ENCODE data around the gene MBD5.

The MBD5 gene

DNA sequence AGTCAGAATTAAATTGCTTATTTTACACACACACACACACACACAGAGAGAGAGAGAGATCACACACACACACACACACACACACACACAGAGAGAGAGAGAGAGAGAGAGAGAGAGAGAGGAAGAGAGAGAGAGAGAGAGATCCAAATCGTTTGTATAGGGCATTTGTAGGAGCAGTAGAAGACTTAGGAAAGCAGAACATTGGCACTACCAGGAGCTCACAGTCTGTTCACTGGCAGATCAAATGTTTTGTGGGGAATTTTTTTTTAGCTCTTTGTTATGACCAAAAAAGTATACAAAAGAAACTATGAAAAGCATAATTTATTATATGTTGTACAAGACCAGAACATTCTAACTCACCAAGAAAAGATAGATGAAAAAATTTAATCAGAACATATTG, 81.8 kb downstream of the MBD5 start:
- no peak overlapping the region for H2AFZ ChIP-seq (ENCODE audit: low read depth, low read length)
- no peaks in the 10 kb centered on the region for H3K4me1 ChIP-seq (ENCODE audit: control insufficient read depth, insufficient read depth, low read depth, low read length)
- H3K36me3 ChIP-seq (ENCODE audit: control insufficient read depth in 1 of 2, insufficient read depth in 2 of 2, low read depth in 1 of 2, low read length in 2 of 2) = peaks cover 0 to 4% of the 10 kb centered on the region in 2 experiments
- no peaks in the 10 kb centered on the region for H3K27me3 ChIP-seq (ENCODE audit: control insufficient read depth in 1 of 2, insufficient read depth in 1 of 2, low read length in 2 of 2)
- H3K9me3 ChIP-seq (ENCODE audit: control insufficient read depth, low read length) = no peaks in the 10 kb centered on the region
- H2BK5ac ChIP-seq (ENCODE audit: low read depth, low read length, poor library complexity, severe bottlenecking) = no peak overlapping the region
- no peak overlapping the region for H3K4me2 ChIP-seq (ENCODE audit: low read length, poor library complexity, severe bottlenecking)
- no peak overlapping the region for H2BK15ac ChIP-seq (ENCODE audit: low read depth, poor library complexity, severe bottlenecking)
- no peak overlapping the region for H3K27ac ChIP-seq (ENCODE audit: low read length, poor library complexity, severe bottlenecking)
- H3K18ac ChIP-seq (ENCODE audit: low read depth in 1 of 2, low read length in 2 of 2) = no peak overlapping the region
- H3K4ac ChIP-seq (ENCODE audit: low read depth in 1 of 2, low read length in 2 of 2) = no peak overlapping the region
- peaks cover 19% of the 10 kb centered on the region for H3K79me1 ChIP-seq (replicated peaks; ENCODE audit: low read length, poor library complexity, severe bottlenecking)
- no peak overlapping the region for H3K4me3 ChIP-seq (ENCODE audit: insufficient read depth in 1 of 2, low read depth in 1 of 2, low read length in 2 of 2)
- no peak overlapping the region for H2AK5ac ChIP-seq (ENCODE audit: low read length, severe bottlenecking)
- H4K8ac ChIP-seq (ENCODE audit: low read length) = no peak overlapping the region
- no peak for DNase-seq
- H2BK120ac ChIP-seq (ENCODE audit: low read depth, low read length) = no peak overlapping the region
- WGBS = 70% methylated on average over 1 of the region's 1 CpG
- no peak overlapping the region for H4K91ac ChIP-seq (ENCODE audit: low read length)
- no peak overlapping the region for H3K23ac ChIP-seq (ENCODE audit: low read length in 2 of 2)
- H2BK12ac ChIP-seq (ENCODE audit: low read length in 2 of 2) = no peak overlapping the region
- no peak overlapping the region for H3K14ac ChIP-seq (ENCODE audit: low read length in 2 of 2)
- H3K9ac ChIP-seq (ENCODE audit: low read length) = no peak overlapping the region

DNA sequence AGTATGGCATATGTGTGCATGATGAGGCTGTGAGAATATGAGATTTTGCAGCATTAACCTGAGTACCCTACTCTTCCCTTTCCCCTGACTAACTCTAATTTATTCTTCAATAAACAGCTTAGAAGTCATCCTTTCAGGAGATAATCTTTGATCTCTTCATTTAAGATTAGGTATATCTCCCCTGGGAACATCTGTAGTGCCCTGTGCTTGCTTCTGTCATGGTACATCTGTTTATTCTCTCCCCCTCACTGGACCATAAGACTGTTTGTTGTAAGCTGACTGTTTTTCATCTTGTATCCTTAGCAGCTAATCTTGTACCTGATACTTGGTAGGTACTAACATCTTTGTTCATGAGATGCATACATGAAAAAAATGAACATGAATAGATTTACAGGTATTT, 83.1 kb downstream of the MBD5 start:
- Histone ChIP-seq H3K9me3 (ENCODE audit: control insufficient read depth, low read length) (no peaks in the 10 kb centered on the region), H4K8ac (ENCODE audit: low read length) (no peak overlapping the region), H3K23ac (ENCODE audit: low read length in 2 of 2) (no peak overlapping the region), H2BK12ac (ENCODE audit: low read length in 2 of 2) (no peak overlapping the region), H3K4me2 (ENCODE audit: low read length, poor library complexity, severe bottlenecking) (no peak overlapping the region), H2AK5ac (ENCODE audit: low read length, severe bottlenecking) (no peak overlapping the region), H2BK5ac (ENCODE audit: low read depth, low read length, poor library complexity, severe bottlenecking) (no peak overlapping the region), H3K4me1 (ENCODE audit: control insufficient read depth, insufficient read depth, low read depth, low read length) (no peaks in the 10 kb centered on the region), H3K27me3 (ENCODE audit: control insufficient read depth in 1 of 2, insufficient read depth in 1 of 2, low read length in 2 of 2) (no peaks in the 10 kb centered on the region), H2AFZ (ENCODE audit: low read depth, low read length) (no peak overlapping the region), H3K79me1 (replicated peaks; ENCODE audit: low read length, poor library complexity, severe bottlenecking) (peaks cover 12% of the 10 kb centered on the region), H3K9ac (ENCODE audit: low read length) (no peak overlapping the region), H2BK15ac (ENCODE audit: low read depth, poor library complexity, severe bottlenecking) (no peak overlapping the region), H2BK120ac (ENCODE audit: low read depth, low read length) (no peak overlapping the region), H3K14ac (ENCODE audit: low read length in 2 of 2) (no peak overlapping the region), H3K36me3 (ENCODE audit: control insufficient read depth in 1 of 2, insufficient read depth in 2 of 2, low read depth in 1 of 2, low read length in 2 of 2) (peaks cover 0 to 9% of the 10 kb centered on the region in 2 experiments), H4K91ac (ENCODE audit: low read length) (no peak overlapping the region), H3K27ac (ENCODE audit: low read length, poor library complexity, severe bottlenecking) (no peak overlapping the region), H3K18ac (ENCODE audit: low read depth in 1 of 2, low read length in 2 of 2) (no peak overlapping the region), H3K4me3 (ENCODE audit: insufficient read depth in 1 of 2, low read depth in 1 of 2, low read length in 2 of 2) (no peak overlapping the region), H3K4ac (ENCODE audit: low read depth in 1 of 2, low read length in 2 of 2) (no peak overlapping the region)
- no peak for DNase-seq

DNA sequence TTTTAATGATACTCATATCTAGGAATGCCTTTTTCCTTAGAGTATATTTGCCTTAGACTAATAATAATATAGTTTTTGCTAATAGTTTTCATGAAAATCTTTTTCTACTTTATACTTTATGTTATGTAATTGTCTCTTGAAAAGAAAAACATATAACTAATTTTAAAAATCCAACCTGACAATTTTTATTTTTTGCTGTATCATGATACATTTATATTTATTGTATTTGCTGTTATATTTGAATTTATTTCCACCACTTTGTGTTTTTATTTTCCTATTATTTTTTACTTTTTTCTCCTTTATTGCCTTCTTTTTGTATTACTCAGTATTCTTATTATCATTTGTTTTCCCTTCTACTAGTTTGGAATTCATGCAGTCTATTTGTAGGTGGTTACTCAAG, 85.4 kb downstream of the MBD5 start:
- Histone ChIP-seq H3K79me1 (replicated peaks; ENCODE audit: low read length, poor library complexity, severe bottlenecking) (peaks cover 8% of the 10 kb centered on the region), H3K4me3 (ENCODE audit: insufficient read depth in 1 of 2, low read depth in 1 of 2, low read length in 2 of 2) (no peak overlapping the region), H2AK5ac (ENCODE audit: low read length, severe bottlenecking) (no peak overlapping the region), H2AFZ (ENCODE audit: low read depth, low read length) (no peak overlapping the region), H3K23ac (ENCODE audit: low read length in 2 of 2) (no peak overlapping the region), H3K27ac (ENCODE audit: low read length, poor library complexity, severe bottlenecking) (no peak overlapping the region), H2BK12ac (ENCODE audit: low read length in 2 of 2) (no peak overlapping the region), H3K18ac (ENCODE audit: low read depth in 1 of 2, low read length in 2 of 2) (no peak overlapping the region), H3K27me3 (ENCODE audit: control insufficient read depth in 1 of 2, insufficient read depth in 1 of 2, low read length in 2 of 2) (no peaks in the 10 kb centered on the region), H3K36me3 (ENCODE audit: control insufficient read depth in 1 of 2, insufficient read depth in 2 of 2, low read depth in 1 of 2, low read length in 2 of 2) (peaks cover 0 to 9% of the 10 kb centered on the region in 2 experiments), H4K91ac (ENCODE audit: low read length) (no peak overlapping the region), H2BK15ac (ENCODE audit: low read depth, poor library complexity, severe bottlenecking) (no peak overlapping the region), H3K4me1 (ENCODE audit: control insufficient read depth, insufficient read depth, low read depth, low read length) (no peaks in the 10 kb centered on the region), H3K9ac (ENCODE audit: low read length) (no peak overlapping the region), H3K4ac (ENCODE audit: low read depth in 1 of 2, low read length in 2 of 2) (no peak overlapping the region), H3K4me2 (ENCODE audit: low read length, poor library complexity, severe bottlenecking) (no peak overlapping the region), H4K8ac (ENCODE audit: low read length) (no peak overlapping the region), H3K9me3 (ENCODE audit: control insufficient read depth, low read length) (no peaks in the 10 kb centered on the region), H2BK5ac (ENCODE audit: low read depth, low read length, poor library complexity, severe bottlenecking) (no peak overlapping the region), H3K14ac (ENCODE audit: low read length in 2 of 2) (no peak overlapping the region), H2BK120ac (ENCODE audit: low read depth, low read length) (no peak overlapping the region)
- DNase-seq = no peak

DNA sequence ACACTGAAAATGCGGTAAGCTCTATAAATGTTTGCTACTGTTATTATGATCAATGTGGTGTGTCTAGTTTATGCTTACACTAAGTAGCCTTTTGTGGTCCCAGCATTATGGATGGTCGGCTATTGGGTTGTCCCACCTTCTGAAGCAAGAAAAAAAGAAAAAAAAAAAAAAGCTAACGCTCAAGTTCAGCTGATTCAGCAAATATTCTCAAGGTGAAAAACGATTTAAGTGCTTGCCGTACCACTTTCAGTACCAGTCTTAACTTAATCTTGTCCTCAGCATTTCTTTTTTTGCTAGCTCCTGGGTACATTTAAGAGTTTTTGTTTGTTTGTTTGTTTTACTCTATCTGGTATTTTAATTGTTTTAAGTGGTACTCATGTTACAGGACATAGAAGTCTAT, 87.5 kb downstream of the MBD5 start:
- 94% methylated on average over 2 of the region's 5 CpGs for WGBS
- no peak overlapping the region for H3K18ac ChIP-seq (ENCODE audit: low read depth in 1 of 2, low read length in 2 of 2)

More for the DNA sequence above, 87.5 kb downstream of the MBD5 start:
- Histone ChIP-seq H2BK15ac (ENCODE audit: low read depth, poor library complexity, severe bottlenecking) (no peak overlapping the region), H2AFZ (ENCODE audit: low read depth, low read length) (no peak overlapping the region), H2BK12ac (ENCODE audit: low read length in 2 of 2) (no peak overlapping the region), H3K27ac (ENCODE audit: low read length, poor library complexity, severe bottlenecking) (no peak overlapping the region), H3K36me3 (ENCODE audit: control insufficient read depth in 1 of 2, insufficient read depth in 2 of 2, low read depth in 1 of 2, low read length in 2 of 2) (peaks cover 0 to 9% of the 10 kb centered on the region in 2 experiments), H2AK5ac (ENCODE audit: low read length, severe bottlenecking) (no peak overlapping the region), H3K4ac (ENCODE audit: low read depth in 1 of 2, low read length in 2 of 2) (no peak overlapping the region), H3K23ac (ENCODE audit: low read length in 2 of 2) (no peak overlapping the region), H3K9ac (ENCODE audit: low read length) (no peak overlapping the region), H3K4me2 (ENCODE audit: low read length, poor library complexity, severe bottlenecking) (no peak overlapping the region), H3K4me3 (ENCODE audit: insufficient read depth in 1 of 2, low read depth in 1 of 2, low read length in 2 of 2) (no peak overlapping the region), H3K14ac (ENCODE audit: low read length in 2 of 2) (no peak overlapping the region), H4K91ac (ENCODE audit: low read length) (no peak overlapping the region), H3K27me3 (ENCODE audit: control insufficient read depth in 1 of 2, insufficient read depth in 1 of 2, low read length in 2 of 2) (no peaks in the 10 kb centered on the region), H3K9me3 (ENCODE audit: control insufficient read depth, low read length) (no peaks in the 10 kb centered on the region), H2BK120ac (ENCODE audit: low read depth, low read length) (no peak overlapping the region), H3K79me1 (replicated peaks; ENCODE audit: low read length, poor library complexity, severe bottlenecking) (peaks cover 8% of the 10 kb centered on the region), H3K4me1 (ENCODE audit: control insufficient read depth, insufficient read depth, low read depth, low read length) (no peaks in the 10 kb centered on the region), H4K8ac (ENCODE audit: low read length) (no peak overlapping the region), H2BK5ac (ENCODE audit: low read depth, low read length, poor library complexity, severe bottlenecking) (no peak overlapping the region)
- DNase-seq = no peak
